Panc1 (cell line): ENCODE measurements around the gene CEBPZOS. TPM values are rescaled to one million over a fixed set of nuclear protein-coding genes. Genes with fewer than 3 reads are reported as not detected.

Source experiments
- ATAC-seq: fragments of 200-7000 bp; cut with Tn5 transposase; 2 replicates; pipeline ENCODE4 v1.9.1; 2020; ENCODE audit warnings: mild to moderate bottlenecking, moderate library complexity
- BruUV-seq: library from RNA; stranded (reverse); fragments of 400-500 nt; replicated peaks from 2 replicates; lab custom pipeline; 2021; lab: Mats Ljungman, UMichigan
- CTCF ChIA-PET: fragments of 300-600 bp; sonication (Branson Sonifier 250); formaldehyde crosslinking; loops from one replicate; lab custom pipeline; 2022; ENCODE audit warnings: antibody characterized with exemption; lab: Charles Lee
- POLR2A ChIA-PET: fragments of 300-600 bp; sonication (Branson Sonifier 250); formaldehyde crosslinking; loops from one replicate; lab custom pipeline; 2022; ENCODE audit warnings: antibody characterized with exemption; lab: Charles Lee
- DNase-seq: peaks from one replicate; pipeline ENCODE4 v3.0.0-alpha.2; 2010; ENCODE audit warnings: low read depth, low spot score
- H3K27ac ChIP-seq: 2 replicates; pipeline ENCODE4 v1.5.1; 2011; ENCODE audit warnings: mild to moderate bottlenecking, low read length, inconsistent platforms
- H3K27me3 ChIP-seq: fragments of 200-500 bp; sonication (Bioruptor generic); 2 replicates; pipeline ENCODE4 v1.6.0; 2014; ENCODE audit warnings: low read length, inconsistent platforms; ENCODE audit not compliant: control insufficient read depth, insufficient read depth
- H3K36me3 ChIP-seq: fragments of 200-500 bp; sonication (Bioruptor generic); 2 replicates; pipeline ENCODE4 v1.5.1; 2014; ENCODE audit warnings: inconsistent platforms, mild to moderate bottlenecking, low read length, moderate library complexity; ENCODE audit not compliant: control insufficient read depth, insufficient read depth
- H3K4me1 ChIP-seq: 2 replicates; pipeline ENCODE4 v1.5.1; 2011; ENCODE audit warnings: inconsistent platforms, mild to moderate bottlenecking, low read length, moderate library complexity; ENCODE audit not compliant: control insufficient read depth, insufficient read depth
- H3K4me3 ChIP-seq, 2 experiments: 2 replicates each; pipeline ENCODE4 v1.5.1; 2011 to 2012; ENCODE audit warnings: low read depth in 2 of 2, low read length in 2 of 2, mild to moderate bottlenecking in 2 of 2, inconsistent platforms in 1 of 2, moderate library complexity in 1 of 2
- H3K9me3 ChIP-seq: fragments of 200-500 bp; sonication (Bioruptor generic); 2 replicates; pipeline ENCODE4 v1.5.1; 2014; ENCODE audit warnings: low read depth, mild to moderate bottlenecking, inconsistent platforms, low read length, moderate library complexity; ENCODE audit not compliant: control insufficient read depth, insufficient read depth
- POLR2AphosphoS5 ChIP-seq: IDR thresholded peaks from 2 replicates; pipeline ENCODE4 v1.6.1; 2012; ENCODE audit warnings: mild to moderate bottlenecking, low read depth, low read length, moderate library complexity
- SIN3A ChIP-seq: IDR thresholded peaks from 2 replicates; pipeline ENCODE4 v1.6.1; 2012; ENCODE audit warnings: low read depth, mild to moderate bottlenecking, low read length, moderate library complexity, borderline replicate concordance; ENCODE audit not compliant: insufficient read depth
- TCF7L2 ChIP-seq: IDR thresholded peaks from 2 replicates; pipeline ENCODE4 v1.6.1; 2011; ENCODE audit warnings: mild to moderate bottlenecking, low read depth, low read length, inconsistent platforms
- in situ Hi-C: cut with HindIII; loops from 2 replicates; pipeline ENCODE4 v1.10.0; 2016; ENCODE audit warnings: low sequenced_read_pairs, low pct_unique_long_range_greater_than_20kb
- intact Hi-C: fragments of 100-400 bp; cut with micrococcal nuclease; formaldehyde crosslinking; loops from one replicate; pipeline ENCODE4 v1.10.0; 2022; ENCODE audit not compliant: unreplicated experiment
- total RNA-seq: library from RNA; stranded (reverse); gene quantifications from one replicate; pipeline ENCODE4 v1.2.1, GENCODE V29; 2021; ENCODE audit not compliant: unreplicated experiment
- TF ChIP-seq, protein P1 (sequence below): fragments of 450-650 bp; IDR thresholded peaks from 2 replicates; pipeline ENCODE4 v1.5.1; 2017; ENCODE audit warnings: mild to moderate bottlenecking
- TF ChIP-seq, protein P2 (sequence below), 2 experiments: IDR thresholded peaks; 2 replicates each; pipeline ENCODE4 v1.6.1; 2011 to 2012; ENCODE audit warnings: low read depth in 2 of 2, control low read depth in 1 of 2, low read length in 1 of 2, mild to moderate bottlenecking in 1 of 2, moderate library complexity in 1 of 2; ENCODE audit not compliant: insufficient read depth in 1 of 2

The CEBPZOS gene
- total RNA-seq, 1 experiment from 2014 or later, result 49.3 TPM

- POLR2A ChIA-PET, result no interaction called here
- ATAC-seq, result no peak
- no peak for DNase-seq
- in situ Hi-C loops, result no loop called here
- no peaks in the 10 kb centered on the region for H3K9me3 ChIP-seq
- BruUV-seq, result no TSS peak
- no peaks in the 10 kb centered on the region for H3K27me3 ChIP-seq
- intact Hi-C loops, result no loop called here
- no peak for TF ChIP-seq POLR2AphosphoS5
- no peak for TF ChIP-seq SIN3A
- TF ChIP-seq TCF7L2, result no peak
- TF ChIP-seq, protein P1, sequence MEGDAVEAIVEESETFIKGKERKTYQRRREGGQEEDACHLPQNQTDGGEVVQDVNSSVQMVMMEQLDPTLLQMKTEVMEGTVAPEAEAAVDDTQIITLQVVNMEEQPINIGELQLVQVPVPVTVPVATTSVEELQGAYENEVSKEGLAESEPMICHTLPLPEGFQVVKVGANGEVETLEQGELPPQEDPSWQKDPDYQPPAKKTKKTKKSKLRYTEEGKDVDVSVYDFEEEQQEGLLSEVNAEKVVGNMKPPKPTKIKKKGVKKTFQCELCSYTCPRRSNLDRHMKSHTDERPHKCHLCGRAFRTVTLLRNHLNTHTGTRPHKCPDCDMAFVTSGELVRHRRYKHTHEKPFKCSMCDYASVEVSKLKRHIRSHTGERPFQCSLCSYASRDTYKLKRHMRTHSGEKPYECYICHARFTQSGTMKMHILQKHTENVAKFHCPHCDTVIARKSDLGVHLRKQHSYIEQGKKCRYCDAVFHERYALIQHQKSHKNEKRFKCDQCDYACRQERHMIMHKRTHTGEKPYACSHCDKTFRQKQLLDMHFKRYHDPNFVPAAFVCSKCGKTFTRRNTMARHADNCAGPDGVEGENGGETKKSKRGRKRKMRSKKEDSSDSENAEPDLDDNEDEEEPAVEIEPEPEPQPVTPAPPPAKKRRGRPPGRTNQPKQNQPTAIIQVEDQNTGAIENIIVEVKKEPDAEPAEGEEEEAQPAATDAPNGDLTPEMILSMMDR, result no peak
- TF ChIP-seq, protein P2, sequence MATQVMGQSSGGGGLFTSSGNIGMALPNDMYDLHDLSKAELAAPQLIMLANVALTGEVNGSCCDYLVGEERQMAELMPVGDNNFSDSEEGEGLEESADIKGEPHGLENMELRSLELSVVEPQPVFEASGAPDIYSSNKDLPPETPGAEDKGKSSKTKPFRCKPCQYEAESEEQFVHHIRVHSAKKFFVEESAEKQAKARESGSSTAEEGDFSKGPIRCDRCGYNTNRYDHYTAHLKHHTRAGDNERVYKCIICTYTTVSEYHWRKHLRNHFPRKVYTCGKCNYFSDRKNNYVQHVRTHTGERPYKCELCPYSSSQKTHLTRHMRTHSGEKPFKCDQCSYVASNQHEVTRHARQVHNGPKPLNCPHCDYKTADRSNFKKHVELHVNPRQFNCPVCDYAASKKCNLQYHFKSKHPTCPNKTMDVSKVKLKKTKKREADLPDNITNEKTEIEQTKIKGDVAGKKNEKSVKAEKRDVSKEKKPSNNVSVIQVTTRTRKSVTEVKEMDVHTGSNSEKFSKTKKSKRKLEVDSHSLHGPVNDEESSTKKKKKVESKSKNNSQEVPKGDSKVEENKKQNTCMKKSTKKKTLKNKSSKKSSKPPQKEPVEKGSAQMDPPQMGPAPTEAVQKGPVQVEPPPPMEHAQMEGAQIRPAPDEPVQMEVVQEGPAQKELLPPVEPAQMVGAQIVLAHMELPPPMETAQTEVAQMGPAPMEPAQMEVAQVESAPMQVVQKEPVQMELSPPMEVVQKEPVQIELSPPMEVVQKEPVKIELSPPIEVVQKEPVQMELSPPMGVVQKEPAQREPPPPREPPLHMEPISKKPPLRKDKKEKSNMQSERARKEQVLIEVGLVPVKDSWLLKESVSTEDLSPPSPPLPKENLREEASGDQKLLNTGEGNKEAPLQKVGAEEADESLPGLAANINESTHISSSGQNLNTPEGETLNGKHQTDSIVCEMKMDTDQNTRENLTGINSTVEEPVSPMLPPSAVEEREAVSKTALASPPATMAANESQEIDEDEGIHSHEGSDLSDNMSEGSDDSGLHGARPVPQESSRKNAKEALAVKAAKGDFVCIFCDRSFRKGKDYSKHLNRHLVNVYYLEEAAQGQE (IDR thresholded peaks at IDR 0.05; ENCODE audit: insufficient read depth in 1 of 2, low read depth in 2 of 2, low read length in 1 of 2), result no peak
- no peaks in the 10 kb centered on the region for H3K4me1 ChIP-seq
- CTCF ChIA-PET, result interaction anchor here (0.5 kb wide), 1 partner anchor 45 kb away, joined by 10 read pairs; no protein-coding TSS in a partner anchor
- no peak overlapping the region for H3K27ac ChIP-seq
- H3K36me3 ChIP-seq, result peaks cover 42% of the 10 kb centered on the region
- no peak overlapping the region for H3K4me3 ChIP-seq
These were observed 22.8 kb downstream of the CEBPZOS start for GRCh38 chr2:37219046-37219445.

- H3K36me3 ChIP-seq, result peaks cover 30% of the 10 kb centered on the region
- no peaks in the 10 kb centered on the region for H3K9me3 ChIP-seq
- no peak for TF ChIP-seq SIN3A
- no peak for TF ChIP-seq POLR2AphosphoS5
- no peak for TF ChIP-seq TCF7L2
- TF ChIP-seq, protein P2 (IDR thresholded peaks at IDR 0.05; ENCODE audit: insufficient read depth in 1 of 2, low read depth in 2 of 2, low read length in 1 of 2), result no peak
- TF ChIP-seq, protein P1, result no peak
- H3K4me3 ChIP-seq, result no peak overlapping the region
- in situ Hi-C loops, result no loop called here
- CTCF ChIA-PET, result no interaction called here
- H3K27me3 ChIP-seq, result no peaks in the 10 kb centered on the region
- no peak for ATAC-seq
- POLR2A ChIA-PET, result no interaction called here
- no TSS peak for BruUV-seq
- no peaks in the 10 kb centered on the region for H3K4me1 ChIP-seq
- intact Hi-C loops, result no loop called here
- H3K27ac ChIP-seq, result no peak overlapping the region
- DNase-seq, result no peak
These were observed 26.8 kb downstream of the CEBPZOS start for GRCh38 chr2:37223131-37223530.
